HG03432 (cell line): ENCODE data around the gene CHKB.
"Not testable (repeated sequence)": the region's sequence is repeated elsewhere in the genome, so short reads cannot be mapped to it uniquely, and the experiment has no call there.

ENCODE experiments used
- ATAC-seq: cut with Tn5 transposase; IDR thresholded peaks from one replicate; pipeline ENCODE4 v1.9.1; 2021; ENCODE audit warnings: mild to moderate bottlenecking, moderate library complexity; ENCODE audit not compliant: unreplicated experiment

CHKB gene

DNA sequence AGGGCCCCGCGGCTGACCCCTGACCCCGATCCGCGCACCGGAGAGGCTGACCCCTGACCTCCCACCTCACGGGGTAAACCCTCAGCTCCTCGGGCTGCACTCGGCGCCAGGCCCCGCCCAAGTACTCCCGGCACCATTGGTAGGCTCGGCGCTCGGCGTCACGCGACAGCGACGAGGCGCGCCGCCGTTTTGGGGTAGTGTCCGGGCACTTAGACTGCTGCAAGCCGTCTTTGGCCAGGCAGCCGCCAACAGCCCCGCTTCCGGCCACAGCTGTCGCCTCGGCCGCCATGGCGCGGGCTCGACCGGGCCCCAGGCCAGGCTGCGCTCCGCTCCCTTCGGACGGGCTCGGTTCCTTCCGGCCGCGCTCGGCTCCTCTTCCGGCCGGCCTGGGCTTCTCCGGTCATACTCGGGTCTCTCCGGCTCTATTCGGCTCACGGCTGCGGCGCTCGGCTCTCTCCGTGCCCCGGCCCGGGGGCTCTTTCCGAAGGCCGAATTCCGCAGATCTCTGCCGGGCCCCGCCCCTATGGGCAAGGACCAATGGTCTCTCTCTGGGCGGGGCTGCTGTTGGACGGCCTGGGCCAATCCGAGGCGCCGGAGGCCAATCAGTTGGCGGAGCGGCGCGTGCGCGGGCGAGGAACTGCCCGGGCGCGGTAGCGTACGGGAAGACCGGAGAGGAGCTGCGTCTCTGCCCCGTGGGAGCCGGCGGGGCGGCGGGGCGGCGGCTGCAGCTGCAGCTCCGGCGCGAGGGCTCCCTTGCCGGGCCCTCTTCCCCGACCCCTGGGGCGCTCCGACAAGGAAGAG lies at the start of gene CHKB:
Gene CHKB, minus strand, starts transcription at position 357 of the 801 bp plus-strand sequence. Its CDS starts 68 bp downstream, at position 289.
- peak; percentile 89 for ATAC-seq

GRCh38 chr22:50630376-50630775 lies 47.7 kb upstream of the CHKB start:
- ATAC-seq, result no peak

DNA sequence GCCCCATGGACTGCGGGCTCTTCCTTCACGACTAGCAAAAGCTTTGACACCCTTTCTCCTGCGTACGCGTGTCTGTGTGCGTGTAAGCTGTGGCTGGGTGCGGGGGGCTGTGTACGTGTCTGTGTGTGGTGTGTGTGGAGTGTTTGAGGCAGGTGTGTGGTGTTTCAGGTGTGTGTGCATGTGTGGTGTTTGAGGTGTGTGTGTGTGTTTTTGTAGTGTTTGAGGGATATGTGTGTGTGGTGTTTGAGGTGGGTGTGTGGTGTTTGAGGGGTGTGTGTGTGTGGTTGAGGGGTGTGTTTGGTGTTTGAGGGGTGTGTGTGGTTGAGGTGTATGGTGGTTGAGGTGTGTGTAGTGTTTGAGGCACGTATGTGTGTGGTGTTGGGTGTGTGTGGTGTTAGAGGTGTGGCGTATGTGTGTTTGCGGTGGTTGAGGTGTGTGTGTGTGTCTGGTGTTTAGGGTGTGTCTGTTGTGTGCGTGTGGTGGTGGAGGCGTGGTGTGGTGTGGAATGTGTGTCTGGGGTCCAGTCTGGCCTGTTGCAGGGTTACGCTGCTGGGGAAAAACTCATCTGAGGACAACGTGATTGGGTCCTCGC lies 46.0 kb upstream of the CHKB start:
- ATAC-seq, result no peak

- ATAC-seq, result peak; percentile 81
Measured at GRCh38 chr22:50627642-50628542, 45.2 kb upstream of the CHKB start, which contains the start of gene ARSA. Gene ARSA (minus strand): TSS chr22:50628152. CDS start chr22:50627779, 373 bp downstream.

- ATAC-seq, result no peak
Measured at GRCh38 chr22:50626850-50627641, 44.4 kb upstream of the CHKB start.

- no peak for ATAC-seq
Measured at GRCh38 chr22:50626314-50626849, 43.7 kb upstream of the CHKB start.

- ATAC-seq, result no peak
Measured at GRCh38 chr22:50625568-50626313, 43.1 kb upstream of the CHKB start.

DNA sequence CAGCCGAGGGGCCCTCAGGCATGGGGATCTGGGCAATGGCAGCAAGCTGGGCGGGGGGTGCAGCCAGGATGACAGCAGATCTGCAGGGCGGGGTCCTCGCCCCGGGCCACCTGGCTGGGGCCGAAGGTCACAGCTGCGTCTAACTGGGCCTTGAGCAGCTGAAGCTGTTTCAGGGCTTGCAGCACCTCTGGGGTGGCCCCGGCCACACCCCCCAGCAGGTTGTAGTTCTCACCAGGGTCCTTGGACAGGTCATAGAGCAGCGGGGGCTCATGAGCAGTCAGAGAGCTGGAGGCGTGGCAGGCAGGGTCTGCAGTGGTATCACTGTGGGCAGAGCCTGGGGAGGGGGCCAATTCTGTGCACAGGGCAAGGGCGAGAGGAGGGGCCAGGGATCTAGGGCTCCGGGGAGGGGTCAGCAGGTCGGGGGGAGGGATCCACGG lies 42.5 kb upstream of the CHKB start:
- ATAC-seq, result no peak

- ATAC-seq, result no peak
Measured at GRCh38 chr22:50624347-50625130, 41.9 kb upstream of the CHKB start.

- ATAC-seq, result no peak
Measured at GRCh38 chr22:50622723-50623327, 40.2 kb upstream of the CHKB start.

DNA sequence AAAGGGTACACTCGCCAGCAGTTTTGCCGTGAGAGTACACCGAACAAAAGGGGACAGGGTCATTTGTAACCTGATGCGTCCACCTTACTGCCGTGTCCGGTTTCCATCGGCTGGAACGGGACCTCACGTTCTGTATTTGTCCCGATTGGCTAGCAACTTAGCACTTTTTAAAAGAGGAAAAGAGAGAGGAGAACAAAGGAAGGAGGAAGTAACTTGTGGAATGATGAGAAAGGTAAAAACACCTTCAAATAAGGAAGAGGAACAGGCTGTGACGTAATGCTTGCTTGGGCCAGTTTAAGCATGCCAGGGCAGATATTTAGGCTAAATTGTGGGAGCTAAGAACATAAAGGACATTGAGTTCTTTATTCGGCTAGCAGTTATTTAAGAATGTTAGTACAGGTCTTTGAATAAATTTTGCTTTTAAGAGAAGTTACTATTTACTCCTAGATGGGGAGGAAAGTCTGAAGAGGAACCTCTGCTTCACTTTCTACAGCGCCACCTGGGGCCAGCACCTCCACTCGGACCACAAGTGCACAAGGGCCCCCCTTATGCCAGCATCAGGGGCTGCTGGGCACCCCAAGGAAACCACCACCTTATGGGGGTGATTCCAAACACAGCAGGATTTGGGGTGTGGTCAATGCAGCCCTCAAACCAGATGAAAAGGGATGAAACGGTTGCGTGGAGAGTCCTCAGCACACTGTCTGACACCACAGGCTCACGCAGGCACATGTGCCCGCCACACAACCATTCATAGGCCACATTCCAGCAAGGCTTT lies 39.5 kb upstream of the CHKB start:
- ATAC-seq, result no peak

DNA sequence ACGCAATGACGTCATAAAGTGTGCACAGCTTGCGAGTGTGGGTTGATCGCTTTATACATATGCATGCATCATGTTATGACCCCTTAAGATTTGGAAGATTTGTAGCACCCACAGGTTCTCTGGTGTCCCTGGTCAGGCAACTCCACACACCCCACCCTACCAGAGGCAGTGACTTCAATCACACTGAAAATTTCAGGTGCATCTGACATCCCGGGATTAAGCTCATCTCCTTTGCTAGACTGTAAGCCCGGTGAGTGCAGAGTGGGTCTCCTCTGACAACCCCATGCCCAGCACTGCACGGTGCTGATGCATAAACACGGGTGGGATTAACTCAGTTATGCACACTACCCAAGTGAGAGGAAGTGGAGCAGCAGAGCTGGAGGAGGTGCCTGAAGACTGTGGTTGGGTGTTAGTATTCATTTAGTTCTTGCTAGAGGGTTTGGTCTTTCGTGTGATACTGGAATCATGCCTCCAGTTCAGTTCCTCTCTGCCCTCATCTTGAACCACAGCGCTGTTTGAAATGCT lies 38.8 kb upstream of the CHKB start:
- ATAC-seq, result peak; percentile 35

- peak; percentile 62 for ATAC-seq
Measured at GRCh38 chr22:50620593-50621355, 38.1 kb upstream of the CHKB start.

DNA sequence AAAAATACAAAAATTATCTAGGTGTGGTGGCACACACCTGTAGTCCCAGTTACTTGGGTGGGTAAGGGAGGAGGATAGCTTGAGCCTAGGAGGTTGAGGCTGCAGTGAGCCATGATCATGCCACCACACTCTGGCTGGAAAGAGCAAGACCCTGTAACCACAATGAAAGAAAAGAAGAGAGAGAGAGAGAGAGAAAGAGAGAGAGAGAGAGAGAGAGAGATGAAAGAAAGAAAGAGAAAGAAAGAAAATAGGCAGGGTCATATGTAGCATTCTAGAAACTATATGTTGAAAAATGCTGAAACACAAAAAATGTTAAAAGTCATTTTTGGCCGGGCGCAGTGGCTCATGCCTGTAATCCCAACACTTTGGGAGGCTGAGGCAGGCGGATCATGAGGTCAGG lies 31.6 kb upstream of the CHKB start:
- not testable (repeated sequence) for ATAC-seq

GRCh38 chr22:50613291-50613981 lies 30.8 kb upstream of the CHKB start:
- ATAC-seq, result no peak
